SKM-1 (cell line): ENCODE measurements around the gene ARMC5.
"Not testable (repeated sequence)": the region's sequence is repeated elsewhere in the genome, so short reads cannot be mapped to it uniquely, and the experiment has no call there.

Experiments used
- DNase-seq: peaks from one replicate; lab custom pipeline; 2025; ENCODE audit not compliant: unreplicated experiment; lab: John Stamatoyannopoulos, UW

ARMC5 gene

GRCh38 chr16:31476303-31477219, 17.3 kb downstream of the ARMC5 start:
- no peak for DNase-seq

GRCh38 chr16:31477220-31478216, 18.2 kb downstream of the ARMC5 start:
- DNase-seq = no peak

GRCh38 chr16:31478956-31479355, 19.7 kb downstream of the ARMC5 start:
- no peak for DNase-seq

- no peak for DNase-seq
These were observed 20.4 kb downstream of the ARMC5 start for GRCh38 chr16:31479751-31480150.

- no peak for DNase-seq
These were observed 21.7 kb downstream of the ARMC5 start for GRCh38 chr16:31480851-31481536.

- no peak for DNase-seq
These were observed 23.8 kb downstream of the ARMC5 start, which contains the start of gene SLC5A2 for GRCh38 chr16:31483081-31483480. Gene SLC5A2 (plus strand): TSS chr16:31483123. CDS start chr16:31483137, 14 bp downstream.

GRCh38 chr16:31484048-31484447, 24.7 kb downstream of the ARMC5 start:
- DNase-seq = not testable (repeated sequence)

- DNase-seq = no peak
These were observed 25.3 kb downstream of the ARMC5 start for GRCh38 chr16:31484491-31485171.

GRCh38 chr16:31485571-31485970, 26.3 kb downstream of the ARMC5 start:
- DNase-seq = no peak

- no peak for DNase-seq
These were observed 26.7 kb downstream of the ARMC5 start for GRCh38 chr16:31486045-31486444.

GRCh38 chr16:31487071-31487719, 27.9 kb downstream of the ARMC5 start:
- no peak for DNase-seq

- DNase-seq = no peak
These were observed 28.6 kb downstream of the ARMC5 start for GRCh38 chr16:31487720-31488467.

- DNase-seq = no peak
These were observed 29.4 kb downstream of the ARMC5 start for GRCh38 chr16:31488468-31489297.

GRCh38 chr16:31489298-31489564, 29.9 kb downstream of the ARMC5 start:
- no peak for DNase-seq

GRCh38 chr16:31489616-31490584, 30.6 kb downstream of the ARMC5 start:
- DNase-seq = no peak

GRCh38 chr16:31491778-31492418, 32.6 kb downstream of the ARMC5 start:
- DNase-seq = no peak
